ENCODE measurements around the gene SNRNP200. TPM values are rescaled to one million over a fixed set of nuclear protein-coding genes. Genes with fewer than 3 reads are reported as not detected.

SNRNP200 gene
- total and polyA plus RNA-seq, 4 donors: 28.1 to 75.2 (median 47.5) TPM

- WGBS: 30% methylated on average over 1 of the region's 1 CpG
- Histone ChIP-seq H3K27me3 (ENCODE audit: control insufficient read depth in 4 of 4, insufficient read depth in 4 of 4, low read length in 3 of 4) (no peaks in the 10 kb centered on the region), H3K27ac (ENCODE audit: low read depth in 1 of 2, low read length in 2 of 2) (no peak overlapping the region), H3K4me3 (ENCODE audit: low read depth in 1 of 3, low read length in 3 of 3) (no peak overlapping the region), H3K4me1 (ENCODE audit: control insufficient read depth in 4 of 4, insufficient read depth in 4 of 4, low read length in 3 of 4) (peaks cover 0 to 2% (median 1%) of the 10 kb centered on the region in 4 donors), H3K9ac (ENCODE audit: low read depth in 1 of 2, low read length in 2 of 2) (no peak overlapping the region), H3K9me3 (ENCODE audit: control insufficient read depth in 4 of 4, low read length in 3 of 4) (no peaks in the 10 kb centered on the region), H3K36me3 (ENCODE audit: control insufficient read depth in 4 of 4, insufficient read depth in 3 of 4, low read depth in 1 of 4, low read length in 3 of 4) (no peaks in the 10 kb centered on the region)
- DNase-seq (ENCODE audit: low spot score): no peak
- no peak for TF ChIP-seq TAF1 (conservative IDR thresholded peaks at IDR 0.05)
- no peak for TF ChIP-seq SP1 (IDR thresholded peaks at IDR 0.05)
- TF ChIP-seq HNF4G (IDR thresholded peaks at IDR 0.05): no peak
- TF ChIP-seq JUND (IDR thresholded peaks at IDR 0.05): no peak
- peak in 1 of 2 donors; percentile 15 for TF ChIP-seq HNF4A (conservative IDR thresholded peaks at IDR 0.05)
- no peak for TF ChIP-seq RAD21 (IDR thresholded peaks at IDR 0.05)
- no peak for TF ChIP-seq RXRA (IDR thresholded peaks at IDR 0.05)
- TF ChIP-seq, protein P1, sequence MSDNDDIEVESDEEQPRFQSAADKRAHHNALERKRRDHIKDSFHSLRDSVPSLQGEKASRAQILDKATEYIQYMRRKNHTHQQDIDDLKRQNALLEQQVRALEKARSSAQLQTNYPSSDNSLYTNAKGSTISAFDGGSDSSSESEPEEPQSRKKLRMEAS (IDR thresholded peaks at IDR 0.05): no peak
Observed at GRCh38 chr2:96330407-96330806, 25.1 kb upstream of the SNRNP200 start.

GRCh38 chr2:96329874-96330273, 24.5 kb upstream of the SNRNP200 start:
- no peaks in the 10 kb centered on the region for H3K36me3 ChIP-seq (ENCODE audit: control insufficient read depth in 4 of 4, insufficient read depth in 3 of 4, low read depth in 1 of 4, low read length in 3 of 4)
- H3K27ac ChIP-seq (ENCODE audit: low read depth in 1 of 2, low read length in 2 of 2): no peak overlapping the region
- H3K27me3 ChIP-seq (ENCODE audit: control insufficient read depth in 4 of 4, insufficient read depth in 4 of 4, low read length in 3 of 4): no peaks in the 10 kb centered on the region
- DNase-seq (ENCODE audit: low spot score): no peak
- 99% methylated on average over 6 of the region's 6 CpGs for WGBS
- TF ChIP-seq HNF4A (conservative IDR thresholded peaks at IDR 0.05): no peak
- no peak for TF ChIP-seq RAD21 (IDR thresholded peaks at IDR 0.05)
- no peak for TF ChIP-seq YY1 (IDR thresholded peaks at IDR 0.05)
- TF ChIP-seq, protein P2, sequence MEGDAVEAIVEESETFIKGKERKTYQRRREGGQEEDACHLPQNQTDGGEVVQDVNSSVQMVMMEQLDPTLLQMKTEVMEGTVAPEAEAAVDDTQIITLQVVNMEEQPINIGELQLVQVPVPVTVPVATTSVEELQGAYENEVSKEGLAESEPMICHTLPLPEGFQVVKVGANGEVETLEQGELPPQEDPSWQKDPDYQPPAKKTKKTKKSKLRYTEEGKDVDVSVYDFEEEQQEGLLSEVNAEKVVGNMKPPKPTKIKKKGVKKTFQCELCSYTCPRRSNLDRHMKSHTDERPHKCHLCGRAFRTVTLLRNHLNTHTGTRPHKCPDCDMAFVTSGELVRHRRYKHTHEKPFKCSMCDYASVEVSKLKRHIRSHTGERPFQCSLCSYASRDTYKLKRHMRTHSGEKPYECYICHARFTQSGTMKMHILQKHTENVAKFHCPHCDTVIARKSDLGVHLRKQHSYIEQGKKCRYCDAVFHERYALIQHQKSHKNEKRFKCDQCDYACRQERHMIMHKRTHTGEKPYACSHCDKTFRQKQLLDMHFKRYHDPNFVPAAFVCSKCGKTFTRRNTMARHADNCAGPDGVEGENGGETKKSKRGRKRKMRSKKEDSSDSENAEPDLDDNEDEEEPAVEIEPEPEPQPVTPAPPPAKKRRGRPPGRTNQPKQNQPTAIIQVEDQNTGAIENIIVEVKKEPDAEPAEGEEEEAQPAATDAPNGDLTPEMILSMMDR (IDR thresholded peaks at IDR 0.05; ENCODE audit: low read depth, low read length, missing input control): no peak
- TF ChIP-seq, protein P1 (IDR thresholded peaks at IDR 0.05): no peak
- no peak for TF ChIP-seq ATF3 (IDR thresholded peaks at IDR 0.05)
- TF ChIP-seq HNF4G (IDR thresholded peaks at IDR 0.05): no peak
- TF ChIP-seq GABPA (IDR thresholded peaks at IDR 0.05 in 1 of 2, conservative IDR thresholded peaks at IDR 0.05 in 1 of 2): no peak
- TF ChIP-seq NR2F2 (IDR thresholded peaks at IDR 0.05): no peak
- no peak for TF ChIP-seq RXRA (IDR thresholded peaks at IDR 0.05)
- no peak for TF ChIP-seq REST (IDR thresholded peaks at IDR 0.05)
- TF ChIP-seq, protein P3, sequence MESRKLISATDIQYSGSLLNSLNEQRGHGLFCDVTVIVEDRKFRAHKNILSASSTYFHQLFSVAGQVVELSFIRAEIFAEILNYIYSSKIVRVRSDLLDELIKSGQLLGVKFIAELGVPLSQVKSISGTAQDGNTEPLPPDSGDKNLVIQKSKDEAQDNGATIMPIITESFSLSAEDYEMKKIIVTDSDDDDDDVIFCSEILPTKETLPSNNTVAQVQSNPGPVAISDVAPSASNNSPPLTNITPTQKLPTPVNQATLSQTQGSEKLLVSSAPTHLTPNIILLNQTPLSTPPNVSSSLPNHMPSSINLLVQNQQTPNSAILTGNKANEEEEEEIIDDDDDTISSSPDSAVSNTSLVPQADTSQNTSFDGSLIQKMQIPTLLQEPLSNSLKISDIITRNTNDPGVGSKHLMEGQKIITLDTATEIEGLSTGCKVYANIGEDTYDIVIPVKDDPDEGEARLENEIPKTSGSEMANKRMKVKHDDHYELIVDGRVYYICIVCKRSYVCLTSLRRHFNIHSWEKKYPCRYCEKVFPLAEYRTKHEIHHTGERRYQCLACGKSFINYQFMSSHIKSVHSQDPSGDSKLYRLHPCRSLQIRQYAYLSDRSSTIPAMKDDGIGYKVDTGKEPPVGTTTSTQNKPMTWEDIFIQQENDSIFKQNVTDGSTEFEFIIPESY (IDR thresholded peaks at IDR 0.05): no peak
- TF ChIP-seq FOXA1 (IDR thresholded peaks at IDR 0.05): no peak
- no peak for TF ChIP-seq TAF1 (conservative IDR thresholded peaks at IDR 0.05)
- TF ChIP-seq JUND (IDR thresholded peaks at IDR 0.05): no peak
- TF ChIP-seq FOXA2 (IDR thresholded peaks at IDR 0.05): no peak
- TF ChIP-seq SP1 (IDR thresholded peaks at IDR 0.05): no peak
- no peak for TF ChIP-seq EGR1 (IDR thresholded peaks at IDR 0.05; ENCODE audit: low read depth in 2 of 2)
- no peak overlapping the region for H3K4me3 ChIP-seq (ENCODE audit: low read depth in 1 of 3, low read length in 3 of 3)
- peaks cover 0 to 2% (median 1%) of the 10 kb centered on the region in 4 donors for H3K4me1 ChIP-seq (ENCODE audit: control insufficient read depth in 4 of 4, insufficient read depth in 4 of 4, low read length in 3 of 4)
- H3K9me3 ChIP-seq (ENCODE audit: control insufficient read depth in 4 of 4, low read length in 3 of 4): no peaks in the 10 kb centered on the region
- H3K9ac ChIP-seq (ENCODE audit: low read depth in 1 of 2, low read length in 2 of 2): no peak overlapping the region
